ENCODE measurements around the gene LPCAT3.
A peak's percentile ranks its signal among the peaks of the same experiment; 100 is the strongest.

DNA sequence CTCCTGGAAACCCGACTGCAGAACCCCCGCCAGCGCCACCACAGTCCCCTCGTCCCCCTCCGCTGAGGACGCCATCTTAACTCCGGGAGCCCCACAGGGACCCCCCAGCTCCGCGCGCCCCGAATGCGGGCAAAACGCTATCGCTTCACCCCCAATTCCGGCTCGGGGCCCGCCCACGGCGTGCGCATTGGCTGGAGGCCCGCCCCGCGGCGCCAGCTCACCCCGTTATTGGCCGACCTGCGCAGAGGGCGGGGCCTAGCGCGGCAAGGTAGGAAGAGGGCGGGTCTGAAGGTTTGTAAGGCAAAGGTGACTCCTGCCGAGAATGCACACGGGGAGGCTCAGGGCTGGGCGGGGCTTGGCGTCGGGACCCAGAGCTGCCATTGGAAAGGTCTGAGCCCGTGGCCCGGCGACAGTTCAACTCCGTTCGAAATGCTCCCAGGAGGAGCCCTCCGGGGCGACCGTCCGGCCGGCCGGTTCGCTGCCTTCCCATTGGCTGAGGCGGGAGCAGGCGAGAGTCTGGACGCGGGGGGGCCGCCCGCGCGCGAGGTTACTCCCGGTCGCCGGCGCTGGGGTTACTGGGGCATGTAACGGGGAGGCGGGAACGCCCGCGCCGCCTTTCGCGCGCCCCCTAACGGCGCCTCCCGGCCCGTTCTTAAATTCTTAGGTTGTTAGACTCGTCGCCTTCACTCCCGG lies at the start of gene LPCAT3:
- TF ChIP-seq, protein P1, sequence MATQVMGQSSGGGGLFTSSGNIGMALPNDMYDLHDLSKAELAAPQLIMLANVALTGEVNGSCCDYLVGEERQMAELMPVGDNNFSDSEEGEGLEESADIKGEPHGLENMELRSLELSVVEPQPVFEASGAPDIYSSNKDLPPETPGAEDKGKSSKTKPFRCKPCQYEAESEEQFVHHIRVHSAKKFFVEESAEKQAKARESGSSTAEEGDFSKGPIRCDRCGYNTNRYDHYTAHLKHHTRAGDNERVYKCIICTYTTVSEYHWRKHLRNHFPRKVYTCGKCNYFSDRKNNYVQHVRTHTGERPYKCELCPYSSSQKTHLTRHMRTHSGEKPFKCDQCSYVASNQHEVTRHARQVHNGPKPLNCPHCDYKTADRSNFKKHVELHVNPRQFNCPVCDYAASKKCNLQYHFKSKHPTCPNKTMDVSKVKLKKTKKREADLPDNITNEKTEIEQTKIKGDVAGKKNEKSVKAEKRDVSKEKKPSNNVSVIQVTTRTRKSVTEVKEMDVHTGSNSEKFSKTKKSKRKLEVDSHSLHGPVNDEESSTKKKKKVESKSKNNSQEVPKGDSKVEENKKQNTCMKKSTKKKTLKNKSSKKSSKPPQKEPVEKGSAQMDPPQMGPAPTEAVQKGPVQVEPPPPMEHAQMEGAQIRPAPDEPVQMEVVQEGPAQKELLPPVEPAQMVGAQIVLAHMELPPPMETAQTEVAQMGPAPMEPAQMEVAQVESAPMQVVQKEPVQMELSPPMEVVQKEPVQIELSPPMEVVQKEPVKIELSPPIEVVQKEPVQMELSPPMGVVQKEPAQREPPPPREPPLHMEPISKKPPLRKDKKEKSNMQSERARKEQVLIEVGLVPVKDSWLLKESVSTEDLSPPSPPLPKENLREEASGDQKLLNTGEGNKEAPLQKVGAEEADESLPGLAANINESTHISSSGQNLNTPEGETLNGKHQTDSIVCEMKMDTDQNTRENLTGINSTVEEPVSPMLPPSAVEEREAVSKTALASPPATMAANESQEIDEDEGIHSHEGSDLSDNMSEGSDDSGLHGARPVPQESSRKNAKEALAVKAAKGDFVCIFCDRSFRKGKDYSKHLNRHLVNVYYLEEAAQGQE (IDR thresholded peaks at IDR 0.05; ENCODE audit: insufficient read depth in 1 of 2, low read depth in 2 of 2, low read length in 1 of 2), result no peak
- TF ChIP-seq, protein P2, sequence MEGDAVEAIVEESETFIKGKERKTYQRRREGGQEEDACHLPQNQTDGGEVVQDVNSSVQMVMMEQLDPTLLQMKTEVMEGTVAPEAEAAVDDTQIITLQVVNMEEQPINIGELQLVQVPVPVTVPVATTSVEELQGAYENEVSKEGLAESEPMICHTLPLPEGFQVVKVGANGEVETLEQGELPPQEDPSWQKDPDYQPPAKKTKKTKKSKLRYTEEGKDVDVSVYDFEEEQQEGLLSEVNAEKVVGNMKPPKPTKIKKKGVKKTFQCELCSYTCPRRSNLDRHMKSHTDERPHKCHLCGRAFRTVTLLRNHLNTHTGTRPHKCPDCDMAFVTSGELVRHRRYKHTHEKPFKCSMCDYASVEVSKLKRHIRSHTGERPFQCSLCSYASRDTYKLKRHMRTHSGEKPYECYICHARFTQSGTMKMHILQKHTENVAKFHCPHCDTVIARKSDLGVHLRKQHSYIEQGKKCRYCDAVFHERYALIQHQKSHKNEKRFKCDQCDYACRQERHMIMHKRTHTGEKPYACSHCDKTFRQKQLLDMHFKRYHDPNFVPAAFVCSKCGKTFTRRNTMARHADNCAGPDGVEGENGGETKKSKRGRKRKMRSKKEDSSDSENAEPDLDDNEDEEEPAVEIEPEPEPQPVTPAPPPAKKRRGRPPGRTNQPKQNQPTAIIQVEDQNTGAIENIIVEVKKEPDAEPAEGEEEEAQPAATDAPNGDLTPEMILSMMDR (IDR thresholded peaks at IDR 0.05), result peak; percentile 92
- TF ChIP-seq TCF7L2 (IDR thresholded peaks at IDR 0.05; ENCODE audit: low read depth, low read length), result no peak

Measured in Panc1 (cell line).